GM12878 (cell line): ENCODE results near the gene CDK5RAP3. TPM values are rescaled to one million over a fixed set of nuclear protein-coding genes. Genes with fewer than 3 reads are reported as not detected.

Experiments
- ATAC-seq: fragments of 200-7000 bp; cut with Tn5 transposase; 3 replicates; pipeline ENCODE4 v1.9.1; 2020; ENCODE audit warnings: mild to moderate bottlenecking, moderate library complexity
- BruUV-seq: library from RNA; stranded (reverse); fragments of 400-500 nt; replicated peaks from 2 replicates; lab custom pipeline; 2021; lab: Mats Ljungman, UMichigan
- CTCF ChIA-PET: fragments of 300-600 bp; sonication (Branson Sonifier 250); formaldehyde crosslinking; extraction: SDS; loops from one replicate; lab custom pipeline; 2021; ENCODE audit warnings: inconsistent platforms; lab: Yijun Ruan, JAX
- POLR2A ChIA-PET: fragments of 350-600 bp; formaldehyde crosslinking; extraction: SDS; loops from one replicate; lab custom pipeline; 2021; ENCODE audit warnings: inconsistent platforms; lab: Charles Lee
- RAD21 ChIA-PET: fragments of 300-600 bp; sonication (Branson Sonifier 250); formaldehyde crosslinking; loops from one replicate; lab custom pipeline; 2023; ENCODE audit warnings: antibody characterized with exemption; ENCODE audit not compliant: unreplicated experiment; lab: Charles Lee
- SMC1A ChIA-PET: fragments of 300-600 bp; sonication (Branson Sonifier 250); formaldehyde crosslinking; loops from one replicate; lab custom pipeline; 2023; ENCODE audit not compliant: unreplicated experiment, uncharacterized antibody; lab: Charles Lee
- DNase-seq: peaks from one replicate; pipeline ENCODE4 v3.0.0-alpha.2; 2011; ENCODE audit warnings: low read depth, low spot score
- FAIRE-seq: peaks from 3 replicates; lab custom pipeline; 2011; peaks lifted over from hg19 to GRCh38; lab: Jason Lieb, UNC
- H2AFZ ChIP-seq: 2 replicates; pipeline ENCODE4 v1.6.0; 2011; ENCODE audit warnings: low read depth, low read length, control low read depth; ENCODE audit not compliant: control insufficient read depth
- H3K27ac ChIP-seq: 2 replicates; pipeline ENCODE4 v1.5.1; 2011; ENCODE audit warnings: control low read depth; ENCODE audit not compliant: control insufficient read depth, insufficient read depth
- H3K27me3 ChIP-seq, 2 experiments: replicated peaks in 1 of 2; 2 replicates each; pipeline versions ENCODE4 v1.6.0 to v1.6.1; 2011; ENCODE audit warnings: low read length in 1 of 2; ENCODE audit not compliant: control insufficient read depth in 2 of 2, insufficient read depth in 2 of 2
- H3K36me3 ChIP-seq, 2 experiments: 2 replicates each; pipeline ENCODE4 v1.5.1; 2011; ENCODE audit warnings: low read length in 1 of 2; ENCODE audit not compliant: control insufficient read depth in 2 of 2, insufficient read depth in 2 of 2
- H3K4me1 ChIP-seq: 2 replicates; pipeline ENCODE4 v1.6.1; 2011; ENCODE audit warnings: mild to moderate bottlenecking, low read length, moderate library complexity, mixed read lengths; ENCODE audit not compliant: control insufficient read depth, insufficient read depth
- H3K4me2 ChIP-seq: 2 replicates; pipeline ENCODE4 v1.6.0; 2011; ENCODE audit warnings: control low read depth; ENCODE audit not compliant: control insufficient read depth, insufficient read depth
- H3K4me3 ChIP-seq: fragments of 200-600 bp; sonication (generic); 2 replicates; pipeline ENCODE4 v1.5.1; 2016
- H3K79me2 ChIP-seq: 2 replicates; pipeline ENCODE4 v1.6.0; 2011; ENCODE audit warnings: low read length; ENCODE audit not compliant: control insufficient read depth, insufficient read depth
- H3K9ac ChIP-seq: 2 replicates; pipeline ENCODE4 v1.8.0; 2011; ENCODE audit warnings: low read length, control low read depth, mixed read lengths; ENCODE audit not compliant: control insufficient read depth, insufficient read depth
- H3K9me3 ChIP-seq: replicated peaks from 3 replicates; pipeline ENCODE4 v1.5.1; 2011; ENCODE audit warnings: mild to moderate bottlenecking, low read length; ENCODE audit not compliant: control insufficient read depth, insufficient read depth
- H4K20me1 ChIP-seq: 2 replicates; pipeline ENCODE4 v1.6.0; 2011; ENCODE audit not compliant: control insufficient read depth, insufficient read depth
- ASH2L ChIP-seq: fragments of 300-600, 200-600 bp; sonication (generic); IDR thresholded peaks from 2 replicates; pipeline ENCODE4 v1.6.1; 2017; ENCODE audit warnings: low read depth, mild to moderate bottlenecking, borderline replicate concordance
- CHD2 ChIP-seq: IDR thresholded peaks from 2 replicates; pipeline ENCODE4 v1.6.1; 2011; ENCODE audit warnings: low read depth, low read length, improper control_type of control experiment, borderline replicate concordance
- EP300 ChIP-seq, 2 experiments: fragments of 150-350 bp in 1 of 2; IDR thresholded peaks; 2 replicates each; pipeline ENCODE4 v1.6.1; 2011 to 2012; ENCODE audit warnings: low read depth in 2 of 2, low read length in 2 of 2, borderline replicate concordance in 1 of 2, improper control_type of control experiment in 1 of 2, inconsistent platforms in 1 of 2; ENCODE audit not compliant: control insufficient read depth in 1 of 2
- ESRRA ChIP-seq: IDR thresholded peaks from 2 replicates; pipeline ENCODE4 v1.6.1; 2012; ENCODE audit warnings: mild to moderate bottlenecking, low read length, improper control_type of control experiment
- EZH2 ChIP-seq: IDR thresholded peaks from 2 replicates; pipeline ENCODE4 v1.6.1; 2012; ENCODE audit warnings: low read depth, mild to moderate bottlenecking, control low read depth, inconsistent platforms, low read length, borderline replicate concordance; ENCODE audit not compliant: control insufficient read depth
- FOXK2 ChIP-seq: fragments of 450-650 bp; IDR thresholded peaks from 2 replicates; pipeline ENCODE4 v1.6.1; 2017; ENCODE audit warnings: mild to moderate bottlenecking, moderate library complexity
- KDM1A ChIP-seq: fragments of 200-600 bp; sonication (generic); IDR thresholded peaks from 2 replicates; pipeline ENCODE4 v1.6.1; 2016; ENCODE audit warnings: borderline replicate concordance
- MEF2B ChIP-seq: fragments of 450-650 bp; IDR thresholded peaks from 2 replicates; pipeline ENCODE4 v1.6.1; 2018; ENCODE audit warnings: mild to moderate bottlenecking, moderate library complexity; ENCODE audit not compliant: partially characterized antibody, poor library complexity, severe bottlenecking
- NFIC ChIP-seq: IDR thresholded peaks from 2 replicates; pipeline ENCODE4 v1.6.1; 2012; ENCODE audit warnings: low read depth, mild to moderate bottlenecking, inconsistent platforms, low read length, moderate library complexity
- NR2C1 ChIP-seq: fragments of 450-650 bp; IDR thresholded peaks from 2 replicates; pipeline ENCODE4 v1.6.1; 2017; ENCODE audit warnings: antibody characterized with exemption, mild to moderate bottlenecking, moderate library complexity
- RB1 ChIP-seq: fragments of 450-650 bp; formaldehyde crosslinking; IDR thresholded peaks from 2 replicates; pipeline ENCODE4 v1.6.1; 2017; ENCODE audit warnings: mild to moderate bottlenecking, borderline replicate concordance
- RFX5 ChIP-seq: IDR thresholded peaks from 2 replicates; pipeline ENCODE4 v1.6.1; 2011; ENCODE audit warnings: low read depth, low read length, improper control_type of control experiment
- RUNX3 ChIP-seq: IDR thresholded peaks from 2 replicates; pipeline ENCODE4 v1.6.1; 2012; ENCODE audit warnings: low read length, inconsistent platforms
- TCF7 ChIP-seq: IDR thresholded peaks from 2 replicates; pipeline ENCODE4 v1.6.1; 2014; ENCODE audit warnings: antibody characterized with exemption, borderline replicate concordance
- USF1 ChIP-seq: IDR thresholded peaks from 2 replicates; pipeline ENCODE4 v1.6.1; 2011; ENCODE audit warnings: borderline replicate concordance, low read depth, mild to moderate bottlenecking, moderate library complexity, mixed read lengths, low read length; ENCODE audit not compliant: insufficient read depth; ENCODE audit errors: extremely low read length
- YY1 ChIP-seq: IDR thresholded peaks from 2 replicates; pipeline ENCODE4 v1.6.1; 2011; ENCODE audit warnings: low read depth, mild to moderate bottlenecking, low read length
- ZNF207 ChIP-seq: fragments of 450-650 bp; IDR thresholded peaks from 2 replicates; pipeline ENCODE4 v1.6.1; 2014; ENCODE audit warnings: antibody characterized with exemption, mild to moderate bottlenecking, borderline replicate concordance
- WGBS: methylation state at CpG from one replicate; pipeline ENCODE4 v1.1.6; 2016; ENCODE audit warnings: low lambda C conversion rate; ENCODE audit not compliant: insufficient replicate concordance, insufficient coverage; ENCODE audit errors: missing lambda C conversion rate; 5-methylcytosine and 5-hydroxymethylcytosine counted together
- in situ Hi-C: fragments of 300-500 bp; cut with MboI; formaldehyde crosslinking; loops from 9 replicates; pipeline ENCODE4 v1.14.3; 2018; ENCODE audit warnings: mixed read lengths
- intact Hi-C: fragments of 100-400 bp; cut with micrococcal nuclease; formaldehyde crosslinking; loops from one replicate; pipeline ENCODE4 v1.14.2; 2022; ENCODE audit not compliant: unreplicated experiment
- polyA plus RNA-seq, 11 experiments: library from polyadenylated mRNA; depleted of rRNA in 4 of 11; unstranded in 6 of 11; stranded (reverse) in 5 of 11; fragments of >200 nt; fragmentation: Nextera tagmentation in 4 of 11; fragmentation: Illumina TruSeq in 1 of 11; extraction: Ambion mirVana in 4 of 11; extraction: Trizol in 1 of 11; gene quantifications; 1 replicate in 1 of 11; 2 replicates in 10 of 11; pipeline versions ENCODE4 v1.2.1 to v1.2.3, GENCODE V29; 2011 to 2016; ENCODE audit warnings: inconsistent platforms in 2 of 11, missing spikeins in 2 of 11, low read depth in 1 of 11
- total RNA-seq, 4 experiments: library from RNA; depleted of rRNA in 3 of 4; stranded (reverse); fragments of >200 nt in 3 of 4; fragmentation: Illumina TruSeq in 1 of 4; extraction: Trizol in 1 of 4; gene quantifications; 2 replicates each; pipeline versions ENCODE4 v1.2.1 to v1.2.3, GENCODE V29; 2013 to 2021
- TF ChIP-seq, protein P1 (sequence below), 3 experiments: IDR thresholded peaks in 2 of 3; conservative IDR thresholded peaks in 1 of 3; 2 replicates each; pipeline ENCODE4 v1.5.1; 2011; ENCODE audit warnings: low read depth in 3 of 3, low read length in 3 of 3, mild to moderate bottlenecking in 3 of 3, control low read depth in 2 of 3, moderate library complexity in 2 of 3, inconsistent platforms in 1 of 3, mixed read lengths in 1 of 3; ENCODE audit not compliant: control insufficient read depth in 2 of 3, insufficient read depth in 1 of 3; ENCODE audit errors: extremely low read depth in 1 of 3
- TF ChIP-seq, protein P2 (sequence below): fragments of 150-350 bp; IDR thresholded peaks from 2 replicates; pipeline ENCODE4 v1.6.1; 2014; ENCODE audit warnings: mild to moderate bottlenecking, low read depth, low read length

The CDK5RAP3 gene
- total and polyA plus RNA-seq, 10 of the 15 experiments (the other 5 are each of a cell fraction or from before 2014, with no cell fraction given), result 69.4 to 237 (median 160) TPM

DNA sequence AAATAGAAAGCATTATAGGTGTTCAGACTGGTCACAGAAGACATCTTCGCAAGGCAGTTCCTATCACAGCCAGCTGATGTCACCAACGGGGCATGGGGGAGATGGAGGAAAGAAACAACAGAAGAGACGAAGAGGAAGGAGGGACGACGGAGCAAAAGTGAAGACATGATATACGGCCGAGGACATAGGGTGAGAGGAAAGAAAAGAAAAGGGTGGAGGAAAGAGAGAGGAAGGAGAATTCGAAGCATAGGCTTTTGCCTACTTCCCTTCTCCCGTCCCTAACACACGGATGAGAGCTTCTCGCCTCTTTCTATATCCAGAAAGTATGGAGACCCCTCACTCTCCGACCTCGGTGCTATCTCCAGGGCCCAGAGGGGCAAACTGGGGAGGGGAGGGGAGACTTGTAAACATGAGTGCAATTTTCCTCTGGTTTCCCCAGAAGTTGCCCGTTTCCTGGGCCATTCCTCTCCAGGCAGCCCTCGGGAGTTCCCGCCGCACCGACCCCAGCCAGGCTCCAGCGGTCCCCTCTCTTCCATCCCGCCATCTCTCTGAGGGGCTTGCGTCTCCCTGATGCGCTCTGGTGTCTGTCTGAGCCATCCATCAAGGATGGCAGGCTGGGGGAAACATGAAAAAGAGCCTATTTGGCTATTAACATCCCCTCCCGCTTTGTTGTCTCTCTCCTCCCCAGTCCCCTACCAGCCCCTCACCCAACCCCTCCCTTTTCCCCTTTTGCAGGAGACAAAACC, 40.7 kb downstream of the CDK5RAP3 start:
- ChIA-PET RAD21 (interaction anchor here (0.7 to 3.0 kb wide), 12 partner anchors 9 to 745 kb away, joined by 3 to 19 read pairs (median 4); partner anchors contain the start of genes CDK5RAP3 and HOXB5), CTCF (interaction anchor here (0.6 to 14.1 kb wide), 21 partner anchors 7 to 170 kb away, joined by 3 to 454 read pairs (median 4); partner anchors contain the start of genes CDK5RAP3, NFE2L1, PNPO and PRR15L), SMC1A (interaction anchor here (0.6 to 3.5 kb wide), 14 partner anchors 7 to 169 kb away, joined by 3 to 27 read pairs (median 6); partner anchors contain the start of gene CDK5RAP3), POLR2A (interaction anchor here (0.6 to 2.7 kb wide), 6 partner anchors 9 to 131 kb away, joined by 3 to 18 read pairs (median 4); partner anchors contain the start of gene CDK5RAP3)
- WGBS, result 0% methylated on average over 19 of the region's 23 CpGs
- H3K36me3 ChIP-seq, result no peaks in the 10 kb centered on the region
- peak overlapping the region; percentile 86 for H2AFZ ChIP-seq
- H3K9ac ChIP-seq, result no peak overlapping the region
- H4K20me1 ChIP-seq, result no peaks in the 10 kb centered on the region
- BruUV-seq, result no TSS peak
- H3K27ac ChIP-seq, result no peak overlapping the region
- FAIRE-seq (peak; percentile 59), DNase-seq (no peak), ATAC-seq (peak; percentile 92)
- intact Hi-C loops, result no loop called here
- H3K4me1 ChIP-seq, result peaks cover 7% of the 10 kb centered on the region
- in situ Hi-C loops, result no loop called here
- no peaks in the 10 kb centered on the region for H3K27me3 ChIP-seq
- H3K79me2 ChIP-seq, result no peaks in the 10 kb centered on the region
- H3K9me3 ChIP-seq, result no peaks in the 10 kb centered on the region
- peak overlapping the region; percentile 97 for H3K4me2 ChIP-seq
- peak overlapping the region; percentile 75 for H3K4me3 ChIP-seq
- no peak for TF ChIP-seq EP300 (IDR thresholded peaks at IDR 0.05; ENCODE audit: borderline replicate concordance in 1 of 2, control insufficient read depth in 1 of 2, low read depth in 2 of 2, low read length in 2 of 2)
- TF ChIP-seq NR2C1, result no peak
- TF ChIP-seq, protein P1, sequence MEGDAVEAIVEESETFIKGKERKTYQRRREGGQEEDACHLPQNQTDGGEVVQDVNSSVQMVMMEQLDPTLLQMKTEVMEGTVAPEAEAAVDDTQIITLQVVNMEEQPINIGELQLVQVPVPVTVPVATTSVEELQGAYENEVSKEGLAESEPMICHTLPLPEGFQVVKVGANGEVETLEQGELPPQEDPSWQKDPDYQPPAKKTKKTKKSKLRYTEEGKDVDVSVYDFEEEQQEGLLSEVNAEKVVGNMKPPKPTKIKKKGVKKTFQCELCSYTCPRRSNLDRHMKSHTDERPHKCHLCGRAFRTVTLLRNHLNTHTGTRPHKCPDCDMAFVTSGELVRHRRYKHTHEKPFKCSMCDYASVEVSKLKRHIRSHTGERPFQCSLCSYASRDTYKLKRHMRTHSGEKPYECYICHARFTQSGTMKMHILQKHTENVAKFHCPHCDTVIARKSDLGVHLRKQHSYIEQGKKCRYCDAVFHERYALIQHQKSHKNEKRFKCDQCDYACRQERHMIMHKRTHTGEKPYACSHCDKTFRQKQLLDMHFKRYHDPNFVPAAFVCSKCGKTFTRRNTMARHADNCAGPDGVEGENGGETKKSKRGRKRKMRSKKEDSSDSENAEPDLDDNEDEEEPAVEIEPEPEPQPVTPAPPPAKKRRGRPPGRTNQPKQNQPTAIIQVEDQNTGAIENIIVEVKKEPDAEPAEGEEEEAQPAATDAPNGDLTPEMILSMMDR (IDR thresholded peaks at IDR 0.05 in 2 of 3, conservative IDR thresholded peaks at IDR 0.05 in 1 of 3; ENCODE audit: control insufficient read depth in 2 of 3, extremely low read depth in 1 of 3, insufficient read depth in 1 of 3, low read depth in 3 of 3, low read length in 3 of 3), result peak; percentile 61 to 76 (median 72)
- TF ChIP-seq, protein P2, sequence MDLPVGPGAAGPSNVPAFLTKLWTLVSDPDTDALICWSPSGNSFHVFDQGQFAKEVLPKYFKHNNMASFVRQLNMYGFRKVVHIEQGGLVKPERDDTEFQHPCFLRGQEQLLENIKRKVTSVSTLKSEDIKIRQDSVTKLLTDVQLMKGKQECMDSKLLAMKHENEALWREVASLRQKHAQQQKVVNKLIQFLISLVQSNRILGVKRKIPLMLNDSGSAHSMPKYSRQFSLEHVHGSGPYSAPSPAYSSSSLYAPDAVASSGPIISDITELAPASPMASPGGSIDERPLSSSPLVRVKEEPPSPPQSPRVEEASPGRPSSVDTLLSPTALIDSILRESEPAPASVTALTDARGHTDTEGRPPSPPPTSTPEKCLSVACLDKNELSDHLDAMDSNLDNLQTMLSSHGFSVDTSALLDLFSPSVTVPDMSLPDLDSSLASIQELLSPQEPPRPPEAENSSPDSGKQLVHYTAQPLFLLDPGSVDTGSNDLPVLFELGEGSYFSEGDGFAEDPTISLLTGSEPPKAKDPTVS, result no peak
- TF ChIP-seq MEF2B, result no peak
- TF ChIP-seq TCF7, result no peak
- no peak for TF ChIP-seq RFX5
- peak; percentile 55; the same call in 1 of the 2 replicates for TF ChIP-seq YY1
- TF ChIP-seq CHD2, result no peak
- no peak for TF ChIP-seq EZH2
- TF ChIP-seq KDM1A, result no peak
- TF ChIP-seq ZNF207, result no peak
- no peak for TF ChIP-seq USF1
- no peak for TF ChIP-seq FOXK2
- no peak for TF ChIP-seq RB1
- no peak for TF ChIP-seq RUNX3
- TF ChIP-seq ASH2L, result no peak
- no peak for TF ChIP-seq NFIC
- TF ChIP-seq ESRRA, result no peak
